ENCODE results near the gene SEC24D. TPM values are rescaled to one million over a fixed set of nuclear protein-coding genes. Genes with fewer than 3 reads are reported as not detected.

SEC24D gene
- total RNA-seq, 6 donors from 2014 or later, result 33.5 to 86.7 (median 50.3) TPM

DNA sequence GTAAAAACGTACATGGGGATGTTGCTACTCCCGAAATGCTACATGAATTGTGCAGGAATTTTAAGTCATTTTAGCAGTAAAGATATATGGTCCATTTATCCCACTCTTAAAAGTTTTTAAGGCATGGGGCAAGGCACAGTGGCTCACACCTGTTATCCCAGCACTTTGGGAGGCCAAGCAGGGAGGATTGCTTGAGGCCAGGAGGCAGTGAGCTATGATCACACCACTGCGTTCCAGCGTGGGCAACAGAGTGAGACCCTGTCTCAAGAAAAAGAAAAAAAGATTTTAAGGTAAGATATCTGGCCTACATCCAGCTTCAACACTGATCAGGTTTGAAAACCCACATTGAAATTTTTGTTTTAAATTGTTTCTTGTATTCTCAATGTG, 1.2 kb upstream of the SEC24D start:
- H3K4me1 ChIP-seq, result peaks cover 10 to 33% (median 15%) of the 10 kb centered on the region in 4 donors
- no peaks in the 10 kb centered on the region for H3K27me3 ChIP-seq
- TF ChIP-seq, protein P1, sequence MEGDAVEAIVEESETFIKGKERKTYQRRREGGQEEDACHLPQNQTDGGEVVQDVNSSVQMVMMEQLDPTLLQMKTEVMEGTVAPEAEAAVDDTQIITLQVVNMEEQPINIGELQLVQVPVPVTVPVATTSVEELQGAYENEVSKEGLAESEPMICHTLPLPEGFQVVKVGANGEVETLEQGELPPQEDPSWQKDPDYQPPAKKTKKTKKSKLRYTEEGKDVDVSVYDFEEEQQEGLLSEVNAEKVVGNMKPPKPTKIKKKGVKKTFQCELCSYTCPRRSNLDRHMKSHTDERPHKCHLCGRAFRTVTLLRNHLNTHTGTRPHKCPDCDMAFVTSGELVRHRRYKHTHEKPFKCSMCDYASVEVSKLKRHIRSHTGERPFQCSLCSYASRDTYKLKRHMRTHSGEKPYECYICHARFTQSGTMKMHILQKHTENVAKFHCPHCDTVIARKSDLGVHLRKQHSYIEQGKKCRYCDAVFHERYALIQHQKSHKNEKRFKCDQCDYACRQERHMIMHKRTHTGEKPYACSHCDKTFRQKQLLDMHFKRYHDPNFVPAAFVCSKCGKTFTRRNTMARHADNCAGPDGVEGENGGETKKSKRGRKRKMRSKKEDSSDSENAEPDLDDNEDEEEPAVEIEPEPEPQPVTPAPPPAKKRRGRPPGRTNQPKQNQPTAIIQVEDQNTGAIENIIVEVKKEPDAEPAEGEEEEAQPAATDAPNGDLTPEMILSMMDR (IDR thresholded peaks at IDR 0.05), result no peak
- no peak for TF ChIP-seq EP300 (IDR thresholded peaks at IDR 0.05)
- TF ChIP-seq POLR2A (IDR thresholded peaks at IDR 0.05), result no peak
- no peak for TF ChIP-seq POLR2AphosphoS5 (IDR thresholded peaks at IDR 0.05)
- H3K27ac ChIP-seq, result no peak overlapping the region
- no peak for ATAC-seq (ENCODE audit: low FRiP score in 2 of 2)
- WGBS, 2 donors, result 74 to 75% methylated on average over 4 of the region's 4 CpGs
- H3K36me3 ChIP-seq, result peaks cover 0 to 13% (median 6%) of the 10 kb centered on the region in 4 donors
- no peak for DNase-seq
- no peaks in the 10 kb centered on the region for H3K9me3 ChIP-seq
- no peak overlapping the region for H3K4me3 ChIP-seq

- DNase-seq, result peak in 1 of 2 donors; percentile 24
- TF ChIP-seq POLR2A (IDR thresholded peaks at IDR 0.05) (no peak), POLR2AphosphoS5 (IDR thresholded peaks at IDR 0.05) (peak in 1 of 2 donors; percentile 13)
Measured at GRCh38 chr4:118836301-118837120, 585 bp upstream of the SEC24D start.

GRCh38 chr4:118834960-118835569, 861 bp downstream of the SEC24D start:
- H3K4me3 ChIP-seq, result peak overlapping the region; percentile 67 to 90 (median 83)
- peak overlapping the region; percentile 87 to 98 (median 91) for H3K27ac ChIP-seq
- DNase-seq, result peak in 1 of 2 donors; percentile 94
- H3K9me3 ChIP-seq, result no peaks in the 10 kb centered on the region
- TF ChIP-seq POLR2A (IDR thresholded peaks at IDR 0.05) (peak in 3 of 4 donors; percentile 34 to 65 (median 55)), EP300 (IDR thresholded peaks at IDR 0.05) (peak in 1 of 4 donors; percentile 26), POLR2AphosphoS5 (IDR thresholded peaks at IDR 0.05) (peak; percentile 36 to 82)
- TF ChIP-seq, protein P1 (IDR thresholded peaks at IDR 0.05), result no peak
- H3K4me1 ChIP-seq, result peaks cover 10 to 35% (median 15%) of the 10 kb centered on the region in 4 donors
- H3K27me3 ChIP-seq, result no peaks in the 10 kb centered on the region
- 0 to 2% methylated on average over 9 to 13 of the region's 13 CpGs for WGBS, 2 donors
- peaks cover 0 to 28% (median 6%) of the 10 kb centered on the region in 4 donors for H3K36me3 ChIP-seq
- peak; percentile 84 to 89 for ATAC-seq (ENCODE audit: low FRiP score in 2 of 2)

More at GRCh38 chr4:118836301-118837120, 585 bp upstream of the SEC24D start:
- WGBS, 2 donors, result 3 to 5% methylated on average over 29 of the region's 29 CpGs
- Histone ChIP-seq H3K27ac (peak overlapping the region; percentile 87 to 98 (median 91)), H3K9me3 (no peaks in the 10 kb centered on the region), H3K36me3 (peaks cover 0 to 19% (median 6%) of the 10 kb centered on the region in 4 donors), H3K4me1 (peaks cover 10 to 33% (median 15%) of the 10 kb centered on the region in 4 donors), H3K27me3 (no peaks in the 10 kb centered on the region), H3K4me3 (peak overlapping the region; percentile 67 to 90 (median 83))
- ATAC-seq (ENCODE audit: low FRiP score in 2 of 2), result peak; percentile 62 to 68

GRCh38 chr4:118834070-118834469, 1.9 kb downstream of the SEC24D start:
- H3K4me3 ChIP-seq, result no peak overlapping the region
- H3K9me3 ChIP-seq, result no peaks in the 10 kb centered on the region
- no peak overlapping the region for H3K27ac ChIP-seq
- TF ChIP-seq, protein P1 (IDR thresholded peaks at IDR 0.05), result no peak
- TF ChIP-seq POLR2AphosphoS5 (IDR thresholded peaks at IDR 0.05) (no peak), EP300 (IDR thresholded peaks at IDR 0.05) (no peak), POLR2A (IDR thresholded peaks at IDR 0.05) (no peak)
- H3K36me3 ChIP-seq, result peaks cover 0 to 37% (median 8%) of the 10 kb centered on the region in 4 donors
- H3K4me1 ChIP-seq, result peaks cover 10 to 36% (median 15%) of the 10 kb centered on the region in 4 donors
- ATAC-seq (ENCODE audit: low FRiP score in 2 of 2), result no peak
- DNase-seq, result no peak
- 82 to 83% methylated on average over 4 of the region's 4 CpGs for WGBS, 2 donors
- no peaks in the 10 kb centered on the region for H3K27me3 ChIP-seq

GRCh38 chr4:118833192-118833820, 2.6 kb downstream of the SEC24D start:
- 93 to 96% methylated on average over 5 of the region's 5 CpGs for WGBS, 2 donors
- no peak overlapping the region for H3K27ac ChIP-seq
- TF ChIP-seq, protein P1 (IDR thresholded peaks at IDR 0.05), result no peak
- TF ChIP-seq POLR2AphosphoS5 (IDR thresholded peaks at IDR 0.05), result no peak
- no peak for TF ChIP-seq POLR2A (IDR thresholded peaks at IDR 0.05)
- TF ChIP-seq EP300 (IDR thresholded peaks at IDR 0.05), result no peak
- peaks cover 0 to 41% (median 8%) of the 10 kb centered on the region in 4 donors for H3K36me3 ChIP-seq
- ATAC-seq (ENCODE audit: low FRiP score in 2 of 2) (no peak), DNase-seq (no peak)
- H3K4me1 ChIP-seq, result peaks cover 10 to 36% (median 15%) of the 10 kb centered on the region in 4 donors
- H3K9me3 ChIP-seq, result no peaks in the 10 kb centered on the region
- H3K4me3 ChIP-seq, result no peak overlapping the region
- H3K27me3 ChIP-seq, result no peaks in the 10 kb centered on the region
